ENCODE results near the gene SCLY.

Gene SCLY

DNA sequence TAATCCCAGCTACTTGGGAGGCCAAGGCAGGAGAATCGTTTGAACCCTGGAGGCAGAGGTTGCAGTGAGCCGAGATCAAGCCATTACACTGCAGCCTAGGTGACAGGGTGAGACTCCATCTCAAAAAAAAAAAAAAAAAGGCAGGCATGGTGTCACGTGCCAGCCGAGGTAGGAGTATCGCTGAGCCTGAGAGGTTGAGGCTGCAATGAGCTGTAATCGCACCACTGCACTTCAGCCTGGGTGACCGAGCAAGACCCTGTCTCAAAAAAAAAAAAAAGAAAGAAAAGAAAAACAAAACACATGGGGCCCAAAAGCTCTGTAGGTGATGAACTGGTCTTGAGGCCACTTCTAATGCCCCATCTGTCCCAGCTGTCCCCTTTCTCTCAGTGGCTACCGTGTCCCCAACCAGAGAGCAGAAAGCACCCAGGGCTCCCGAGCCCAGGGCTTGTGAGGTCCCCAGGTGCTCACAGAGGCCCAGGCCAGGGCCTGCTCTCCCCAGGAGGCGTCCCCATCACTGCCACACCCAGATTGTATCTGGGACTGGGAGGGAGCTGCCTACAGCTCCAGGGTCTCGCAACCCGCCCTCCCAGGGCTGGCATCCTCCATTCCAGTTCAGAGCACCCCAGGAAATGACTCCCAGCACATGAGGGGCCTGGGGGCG is 86.2 kb downstream of the SCLY start:
- ChIA-PET CTCF (interaction anchor here (1.3 to 1.4 kb wide), 2 partner anchors 12 to 288 kb away, joined by 3 to 4 read pairs; partner anchors contain the start of gene ERFE), POLR2A (no interaction called here)
- H3K4me3 ChIP-seq (ENCODE audit: low read depth, low read length) = no peak overlapping the region
- no peak for DNase-seq (ENCODE audit: low read depth, low spot score)
- TF ChIP-seq, protein P1, sequence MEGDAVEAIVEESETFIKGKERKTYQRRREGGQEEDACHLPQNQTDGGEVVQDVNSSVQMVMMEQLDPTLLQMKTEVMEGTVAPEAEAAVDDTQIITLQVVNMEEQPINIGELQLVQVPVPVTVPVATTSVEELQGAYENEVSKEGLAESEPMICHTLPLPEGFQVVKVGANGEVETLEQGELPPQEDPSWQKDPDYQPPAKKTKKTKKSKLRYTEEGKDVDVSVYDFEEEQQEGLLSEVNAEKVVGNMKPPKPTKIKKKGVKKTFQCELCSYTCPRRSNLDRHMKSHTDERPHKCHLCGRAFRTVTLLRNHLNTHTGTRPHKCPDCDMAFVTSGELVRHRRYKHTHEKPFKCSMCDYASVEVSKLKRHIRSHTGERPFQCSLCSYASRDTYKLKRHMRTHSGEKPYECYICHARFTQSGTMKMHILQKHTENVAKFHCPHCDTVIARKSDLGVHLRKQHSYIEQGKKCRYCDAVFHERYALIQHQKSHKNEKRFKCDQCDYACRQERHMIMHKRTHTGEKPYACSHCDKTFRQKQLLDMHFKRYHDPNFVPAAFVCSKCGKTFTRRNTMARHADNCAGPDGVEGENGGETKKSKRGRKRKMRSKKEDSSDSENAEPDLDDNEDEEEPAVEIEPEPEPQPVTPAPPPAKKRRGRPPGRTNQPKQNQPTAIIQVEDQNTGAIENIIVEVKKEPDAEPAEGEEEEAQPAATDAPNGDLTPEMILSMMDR (IDR thresholded peaks at IDR 0.05; ENCODE audit: insufficient read depth, low read length, missing control alignments) = no peak

DNA sequence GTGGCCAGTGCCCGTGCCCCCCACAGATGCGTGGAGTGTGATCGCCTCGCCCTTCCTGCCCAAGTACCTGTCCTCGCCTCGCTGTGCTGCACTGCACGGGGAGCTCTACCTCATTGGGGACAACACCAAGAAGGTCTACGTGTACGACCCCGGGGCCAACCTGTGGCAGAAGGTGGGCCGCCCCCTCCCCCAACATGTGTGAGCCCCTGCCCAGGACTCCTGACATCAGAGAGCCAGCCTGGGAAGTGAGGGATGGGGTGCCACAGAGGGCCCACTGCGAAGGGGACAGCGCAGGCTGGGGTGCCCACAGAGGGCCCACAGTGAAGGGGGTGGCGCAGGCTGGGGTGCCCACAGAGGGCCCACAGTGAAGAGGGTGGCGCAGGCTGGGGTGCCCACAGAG is 88.2 kb downstream of the SCLY start:
- TF ChIP-seq, protein P1 (IDR thresholded peaks at IDR 0.05; ENCODE audit: insufficient read depth, low read length, missing control alignments) = no peak
- CTCF ChIA-PET = interaction anchor here (1.4 kb wide), 1 partner anchor 10 kb away, joined by 3 read pairs; no protein-coding TSS in a partner anchor
- POLR2A ChIA-PET = no interaction called here
- DNase-seq (ENCODE audit: low read depth, low spot score) = no peak
- H3K4me3 ChIP-seq (ENCODE audit: low read depth, low read length) = no peak overlapping the region
